B cell (primary cell): ENCODE measurements around the gene PDZD8. TPM values are rescaled to one million over a fixed set of nuclear protein-coding genes. Genes with fewer than 3 reads are reported as not detected.

ENCODE experiments used
- ATAC-seq: fragments of 200-7000 bp; cut with Tn5 transposase; one replicate; pipeline ENCODE4 v1.10.0; 2021; ENCODE audit warnings: low read depth, mild to moderate bottlenecking, moderate number of reproducible peaks, moderate library complexity
- CTCF ChIA-PET: fragments of 350-600 bp; sonication (Branson Sonifier 250); formaldehyde crosslinking; loops from one replicate; lab custom pipeline; 2021; ENCODE audit warnings: antibody characterized with exemption, inconsistent platforms; lab: Charles Lee
- POLR2A ChIA-PET: fragments of 350-600 bp; sonication (Branson Sonifier 250); formaldehyde crosslinking; loops from one replicate; lab custom pipeline; 2021; ENCODE audit warnings: antibody characterized with exemption; lab: Charles Lee
- DNase-seq: peaks from one replicate; pipeline ENCODE4 v3.0.0; 2013
- H2AFZ ChIP-seq: 2 replicates; pipeline ENCODE4 v1.6.1; 2012; ENCODE audit warnings: mild to moderate bottlenecking, low read depth, low read length; ENCODE audit not compliant: insufficient read depth, poor library complexity, severe bottlenecking
- H3K27ac ChIP-seq, 2 donors: 1 replicate in 1 of 2; 2 replicates in 1 of 2; pipeline ENCODE4 v1.5.1; 2012 to 2013; ENCODE audit warnings: low read length in 2 of 2, mild to moderate bottlenecking in 2 of 2, moderate library complexity in 1 of 2
- H3K27me3 ChIP-seq, 4 experiments: fragments of 200-600 bp in 1 of 4; sonication (generic) in 1 of 4; replicated peaks in 1 of 4; 1 replicate in 2 of 4; 2 replicates in 2 of 4; pipeline versions ENCODE4 v1.6.1 to v1.7.0; 2013 to 2016; ENCODE audit warnings: low read length in 3 of 4, mild to moderate bottlenecking in 2 of 4, mixed read lengths in 1 of 4, moderate library complexity in 1 of 4; ENCODE audit not compliant: insufficient read depth in 4 of 4, control insufficient read depth in 3 of 4; ENCODE audit errors: control extremely low read depth in 1 of 4
- H3K36me3 ChIP-seq, 2 experiments: replicated peaks in 1 of 2; 1 replicate in 1 of 2; 2 replicates in 1 of 2; pipeline versions ENCODE4 v1.6.1 to v1.7.1; 2013; ENCODE audit warnings: low read length in 1 of 2; ENCODE audit not compliant: insufficient read depth in 2 of 2, control insufficient read depth in 1 of 2; ENCODE audit errors: control extremely low read depth in 1 of 2, extremely low read depth in 1 of 2
- H3K4me1 ChIP-seq, 2 donors: fragments of 200-600 bp in 1 of 2; sonication (generic) in 1 of 2; 1 replicate in 1 of 2; 2 replicates in 1 of 2; pipeline versions ENCODE4 v1.5.1 to v1.6.1; 2013 to 2017; ENCODE audit warnings: low read length in 2 of 2; ENCODE audit not compliant: control insufficient read depth in 2 of 2, insufficient read depth in 2 of 2
- H3K4me2 ChIP-seq: replicated peaks from 2 replicates; pipeline ENCODE3; 2012; ENCODE audit warnings: mild to moderate bottlenecking, low read depth, low read length; ENCODE audit not compliant: poor library complexity, severe bottlenecking
- H3K4me3 ChIP-seq, 5 experiments: fragments of 200-600 bp in 1 of 5; sonication (generic) in 1 of 5; 1 replicate in 3 of 5; 2 replicates in 2 of 5; pipeline versions ENCODE4 v1.5.1 to v1.7.0; 2011 to 2016; ENCODE audit warnings: low read length in 4 of 5, mild to moderate bottlenecking in 4 of 5, low read depth in 2 of 5, control low read depth in 1 of 5, moderate library complexity in 1 of 5; ENCODE audit not compliant: insufficient read depth in 1 of 5; ENCODE audit errors: control extremely low read depth in 1 of 5, extremely low read depth in 1 of 5
- H3K79me2 ChIP-seq: fragments of 200-600 bp; sonication (generic); one replicate; pipeline ENCODE4 v1.6.0; 2016; ENCODE audit warnings: low read length; ENCODE audit not compliant: control insufficient read depth, insufficient read depth
- H3K9ac ChIP-seq: fragments of 200-600 bp; sonication (generic); 2 replicates; pipeline ENCODE4 v1.6.1; 2017; ENCODE audit warnings: mild to moderate bottlenecking, low read length, moderate library complexity
- H3K9me3 ChIP-seq, 3 donors: one replicate each; pipeline versions ENCODE4 v1.6.1 to v1.7.1; 2013; ENCODE audit warnings: low read length in 2 of 3; ENCODE audit not compliant: control insufficient read depth in 2 of 3, insufficient read depth in 1 of 3; ENCODE audit errors: control extremely low read depth in 1 of 3
- H4K20me1 ChIP-seq: 2 replicates; pipeline ENCODE4 v1.6.0; 2012; ENCODE audit warnings: mild to moderate bottlenecking, low read length; ENCODE audit not compliant: insufficient read depth, control insufficient read depth, poor library complexity, severe bottlenecking
- H3K27ac Mint-ChIP-seq: one replicate; pipeline ENCODE4 v1.8.0; 2021; ENCODE audit warnings: mixed read lengths
- H3K27me3 Mint-ChIP-seq: one replicate; pipeline ENCODE4 v1.8.0; 2021; ENCODE audit warnings: mixed read lengths
- H3K4me1 Mint-ChIP-seq: one replicate; pipeline ENCODE4 v1.8.0; 2021; ENCODE audit warnings: mixed read lengths
- H3K4me3 Mint-ChIP-seq: one replicate; pipeline ENCODE4 v1.8.0; 2021; ENCODE audit warnings: mixed read lengths
- H3K9me3 Mint-ChIP-seq: one replicate; pipeline ENCODE4 v1.8.0; 2022; ENCODE audit warnings: mixed read lengths; ENCODE audit not compliant: insufficient read depth
- CTCF ChIP-seq: fragments of 200-600 bp; IDR thresholded peaks from one replicate; pipeline ENCODE4 v1.8.0; 2022; ENCODE audit warnings: antibody characterized with exemption, mild to moderate bottlenecking
- EZH2 ChIP-seq: IDR thresholded peaks from 2 replicates; pipeline ENCODE4 v1.6.1; 2012; ENCODE audit warnings: borderline replicate concordance, low read depth, mild to moderate bottlenecking, moderate library complexity, low read length; ENCODE audit not compliant: insufficient read depth, poor library complexity, severe bottlenecking
- WGBS: methylation state at CpG from one replicate; pipeline ENCODE4 v1.1.5; 2013; ENCODE audit warnings: missing lambda C conversion rate; ENCODE audit not compliant: insufficient coverage; 5-methylcytosine and 5-hydroxymethylcytosine counted together
- intact Hi-C: fragments of 100-400 bp; cut with micrococcal nuclease; formaldehyde crosslinking; loops from one replicate; pipeline ENCODE4 v1.10.0; 2022
- polyA plus RNA-seq: library from polyadenylated mRNA; depleted of rRNA; stranded (reverse); fragments of >200 nt; gene quantifications from 2 replicates; pipeline ENCODE4 v1.2.3, GENCODE V29; 2012
- total RNA-seq, 2 donors: library from RNA; stranded (reverse); fragments of 120-200 nt in 1 of 2; gene quantifications; 1 replicate in 1 of 2; 2 replicates in 1 of 2; pipeline versions ENCODE4 v1.2.3 to v1.2.4, GENCODE V29; 2013 to 2022

The PDZD8 gene
- total and polyA plus RNA-seq, 2 donors (not counting 1 experiment from before 2014, with no cell fraction given) = 4.9 to 13.2 TPM

DNA sequence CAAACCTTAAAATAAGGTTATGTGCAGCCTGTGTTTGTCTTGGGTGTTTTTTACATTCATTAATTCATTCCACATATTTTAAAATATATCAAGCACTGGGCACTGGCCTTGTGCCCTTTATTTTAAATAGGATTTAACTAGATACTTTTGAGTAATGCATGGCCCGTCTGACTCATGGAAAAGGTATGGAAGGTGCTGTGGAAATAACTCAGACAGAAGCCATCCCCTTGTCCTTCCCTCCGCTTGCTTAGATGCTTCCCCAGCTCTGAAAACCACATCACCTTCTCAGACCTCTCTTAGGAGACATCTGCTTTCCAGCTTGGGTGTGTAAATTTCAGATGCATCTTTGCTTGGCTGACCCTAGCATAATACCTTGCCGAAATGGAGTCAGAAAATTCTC lies 103.8 kb downstream of the PDZD8 start:
- ATAC-seq (no peak), DNase-seq (no peak)
- no peaks in the 10 kb centered on the region for H3K4me1 ChIP-seq
- H3K27me3 ChIP-seq = no peaks in the 10 kb centered on the region
- H3K4me2 ChIP-seq = no peak overlapping the region
- peaks cover 0 to 2% (median 0%) of the 10 kb centered on the region in 3 donors for H3K9me3 ChIP-seq
- H3K9me3 Mint-ChIP-seq = no peaks in the 10 kb centered on the region
- no peak for TF ChIP-seq CTCF
- TF ChIP-seq EZH2 = no peak
- no peak overlapping the region for H3K9ac ChIP-seq
- no peak overlapping the region for H2AFZ ChIP-seq
- H3K4me3 ChIP-seq = no peak overlapping the region
- 100% methylated on average over 1 of the region's 3 CpGs for whole genome bisulfite sequencing
- ChIA-PET POLR2A (no interaction called here), CTCF (no interaction called here)
- no peaks in the 10 kb centered on the region for H3K27me3 Mint-ChIP-seq
- intact Hi-C loops = no loop called here
- no peaks in the 10 kb centered on the region for H3K4me1 Mint-ChIP-seq
- no peaks in the 10 kb centered on the region for H3K36me3 ChIP-seq
- no peak overlapping the region for H3K4me3 Mint-ChIP-seq
- no peaks in the 10 kb centered on the region for H3K79me2 ChIP-seq
- no peaks in the 10 kb centered on the region for H4K20me1 ChIP-seq
- no peak overlapping the region for H3K27ac ChIP-seq
- no peak overlapping the region for H3K27ac Mint-ChIP-seq

DNA sequence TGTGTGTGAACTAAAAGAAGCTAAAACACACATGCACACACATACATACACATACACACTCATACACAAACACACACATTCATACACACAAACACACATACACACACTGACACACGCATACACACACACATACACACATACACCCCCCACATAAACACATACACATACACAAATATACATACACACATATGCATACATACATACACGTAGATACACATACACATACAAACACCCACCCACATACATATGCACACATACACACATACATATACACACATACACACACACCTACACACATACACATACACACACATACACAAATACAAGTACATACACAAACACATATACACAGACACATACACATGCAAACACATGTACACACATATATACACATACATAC lies 106.3 kb downstream of the PDZD8 start:
- Mint-ChIP-seq H3K4me1 (no peaks in the 10 kb centered on the region), H3K27ac (no peak overlapping the region), H3K27me3 (peaks cover 3% of the 10 kb centered on the region), H3K9me3 (no peaks in the 10 kb centered on the region), H3K4me3 (no peak overlapping the region)
- ChIA-PET POLR2A (no interaction called here), CTCF (no interaction called here)
- Histone ChIP-seq H3K27me3 (no peaks in the 10 kb centered on the region), H3K4me3 (no peak overlapping the region), H3K4me1 (no peaks in the 10 kb centered on the region), H3K9ac (no peak overlapping the region), H3K4me2 (no peak overlapping the region), H3K27ac (no peak overlapping the region), H3K36me3 (no peaks in the 10 kb centered on the region), H2AFZ (no peak overlapping the region), H4K20me1 (no peaks in the 10 kb centered on the region), H3K79me2 (no peaks in the 10 kb centered on the region), H3K9me3 (peaks cover 0 to 2% (median 0%) of the 10 kb centered on the region in 3 donors)
- ATAC-seq (no peak), DNase-seq (no peak)
- TF ChIP-seq EZH2 = no peak
- no peak for TF ChIP-seq CTCF
- intact Hi-C loops = no loop called here
- WGBS = 100% methylated on average over 2 of the region's 2 CpGs
